HL-60 (cell line): ENCODE data around the gene CCDC74B.
"Not testable (repeated sequence)": the region's sequence is repeated elsewhere in the genome, so short reads cannot be mapped to it uniquely, and the experiment has no call there.

ENCODE experiments used
- DNase-seq, 2 experiments: peaks; one replicate each; pipeline ENCODE4 v3.0.0-alpha.2; 2010 to 2020; ENCODE audit warnings: low read depth in 1 of 2, low spot score in 1 of 2
- H3K27ac ChIP-seq: fragments of 250-450 bp; sonication (Bioruptor Pico); replicated peaks from 2 replicates; pipeline ENCODE4 v1.5.1; 2020; ENCODE audit warnings: mild to moderate bottlenecking, moderate library complexity
- H3K27me3 ChIP-seq: fragments of 250-450 bp; sonication (Bioruptor Pico); 2 replicates; pipeline ENCODE4 v1.5.1; 2021; ENCODE audit warnings: mild to moderate bottlenecking, moderate library complexity; ENCODE audit not compliant: insufficient read depth, poor library complexity, severe bottlenecking
- H3K4me3 ChIP-seq: replicated peaks from 2 replicates; pipeline ENCODE4 v1.5.1; 2011; ENCODE audit warnings: mild to moderate bottlenecking, control low read depth, low read length; ENCODE audit not compliant: insufficient read depth
- CTCF ChIP-seq: IDR thresholded peaks from one replicate; pipeline ENCODE4 v1.5.1; 2011; ENCODE audit warnings: low read length, control low read depth, inconsistent platforms; ENCODE audit not compliant: insufficient read depth
- GABPA ChIP-seq: IDR thresholded peaks from 2 replicates; pipeline ENCODE4 v1.6.1; 2012; ENCODE audit warnings: low read depth
- POLR2AphosphoS5 ChIP-seq: IDR thresholded peaks from 2 replicates; pipeline ENCODE4 v1.6.1; 2012; ENCODE audit warnings: low read depth
- REST ChIP-seq: IDR thresholded peaks from 2 replicates; pipeline ENCODE4 v1.6.1; 2012; ENCODE audit warnings: low read depth; ENCODE audit not compliant: insufficient replicate concordance
- SPI1 ChIP-seq: IDR thresholded peaks from 2 replicates; pipeline ENCODE4 v1.6.1; 2012; ENCODE audit warnings: low read depth, mild to moderate bottlenecking, borderline replicate concordance

The CCDC74B gene

GRCh38 chr2:130153721-130154422, 9.0 kb upstream of the CCDC74B start:
- H3K27ac ChIP-seq, H3K27me3 ChIP-seq, DNase-seq, H3K4me3 ChIP-seq: not testable (repeated sequence)

- DNase-seq: no peak
- Histone ChIP-seq H3K4me3 (no peak overlapping the region), H3K27ac (no peak overlapping the region), H3K27me3 (no peaks in the 10 kb centered on the region)
- TF ChIP-seq SPI1 (no peak), GABPA (no peak), CTCF (no peak), POLR2AphosphoS5 (no peak), REST (no peak)
Measured at GRCh38 chr2:130152816-130153595, 8.1 kb upstream of the CCDC74B start.

GRCh38 chr2:130152136-130152815, 7.4 kb upstream of the CCDC74B start:
- H3K4me3 ChIP-seq, H3K27ac ChIP-seq, H3K27me3 ChIP-seq, DNase-seq: not testable (repeated sequence)

GRCh38 chr2:130151145-130151512, 6.2 kb upstream of the CCDC74B start:
- not testable (repeated sequence) for H3K27me3 ChIP-seq, H3K27ac ChIP-seq, H3K4me3 ChIP-seq, DNase-seq

- TF ChIP-seq GABPA (no peak), SPI1 (no peak), REST (no peak), POLR2AphosphoS5 (no peak), CTCF (no peak)
- H3K4me3 ChIP-seq: no peak overlapping the region
- H3K27ac ChIP-seq: no peak overlapping the region
- H3K27me3 ChIP-seq: peaks cover 1% of the 10 kb centered on the region
- DNase-seq: no peak
Measured at GRCh38 chr2:130150181-130151144, 5.6 kb upstream of the CCDC74B start.

- H3K27ac ChIP-seq, H3K4me3 ChIP-seq, H3K27me3 ChIP-seq, DNase-seq: not testable (repeated sequence)
Measured at GRCh38 chr2:130148515-130148914, 3.6 kb upstream of the CCDC74B start.

- H3K4me3 ChIP-seq, DNase-seq, H3K27ac ChIP-seq, H3K27me3 ChIP-seq: not testable (repeated sequence)
Measured at GRCh38 chr2:130143266-130144039, 1.5 kb downstream of the CCDC74B start.
